GM18867 (cell line): Measurements from ENCODE around the gene HADH.
"Not testable (repeated sequence)": the region's sequence is repeated elsewhere in the genome, so short reads cannot be mapped to it uniquely, and the experiment has no call there.

Source experiments
- ATAC-seq: cut with Tn5 transposase; IDR thresholded peaks from one replicate; pipeline ENCODE4 v1.9.1; 2021; ENCODE audit warnings: mild to moderate bottlenecking, moderate library complexity; ENCODE audit not compliant: unreplicated experiment

Gene HADH

GRCh38 chr4:107989537-107990386, at the start of gene HADH:
Gene HADH (plus strand): TSS chr4:107989889. CDS start chr4:107989933, 44 bp downstream.
- ATAC-seq = peak; percentile 96

- ATAC-seq = no peak
These were observed 43.9 kb upstream of the HADH start for GRCh38 chr4:107945809-107946208.

- ATAC-seq = no peak
These were observed 38.7 kb upstream of the HADH start for GRCh38 chr4:107950746-107951540.

- ATAC-seq = no peak
These were observed 38.1 kb upstream of the HADH start for GRCh38 chr4:107951551-107951950.

GRCh38 chr4:107956011-107956410, 33.7 kb upstream of the HADH start:
- ATAC-seq = no peak

- no peak for ATAC-seq
These were observed 22.8 kb upstream of the HADH start for GRCh38 chr4:107966903-107967302.

- not testable (repeated sequence) for ATAC-seq
These were observed 22.2 kb upstream of the HADH start for GRCh38 chr4:107967519-107967918.

- ATAC-seq = peak; percentile 62
These were observed 21.8 kb upstream of the HADH start for GRCh38 chr4:107967921-107968320.

- ATAC-seq = no peak
These were observed 19.5 kb upstream of the HADH start for GRCh38 chr4:107970063-107970798.

- ATAC-seq = no peak
These were observed 17.1 kb upstream of the HADH start for GRCh38 chr4:107972605-107973004.

- no peak for ATAC-seq
These were observed 15.2 kb upstream of the HADH start for GRCh38 chr4:107974523-107974922.

- no peak for ATAC-seq
These were observed 12.2 kb upstream of the HADH start for GRCh38 chr4:107977482-107977881.

GRCh38 chr4:107977966-107978705, 11.6 kb upstream of the HADH start:
- no peak for ATAC-seq

GRCh38 chr4:107978716-107979451, 10.8 kb upstream of the HADH start:
- no peak for ATAC-seq

GRCh38 chr4:107987916-107988762, 1.6 kb upstream of the HADH start:
- no peak for ATAC-seq

- no peak for ATAC-seq
These were observed 990 bp upstream of the HADH start for GRCh38 chr4:107988763-107989035.

GRCh38 chr4:107989162-107989536, 540 bp upstream of the HADH start:
- ATAC-seq = peak; percentile 20

GRCh38 chr4:107991945-107992630, 2.4 kb downstream of the HADH start:
- ATAC-seq = no peak

GRCh38 chr4:107993969-107994368, 4.3 kb downstream of the HADH start:
- peak; percentile 35 for ATAC-seq
